Epithelial cell of esophagus (primary cell): ENCODE measurements around the gene PUM2.
A peak's percentile ranks its signal among the peaks of the same experiment; 100 is the strongest.

Experiments
- DNase-seq: peaks from one replicate; pipeline ENCODE4 v3.0.0; 2010; ENCODE audit warnings: low read depth
- H3K4me3 ChIP-seq: 2 replicates; pipeline ENCODE4 v1.5.1; 2011; ENCODE audit warnings: mild to moderate bottlenecking, low read length, control low read depth
- TF ChIP-seq, protein P1 (sequence below): IDR thresholded peaks from 2 replicates; pipeline ENCODE4 v1.5.1; 2011; ENCODE audit warnings: low read depth, mild to moderate bottlenecking, low read length, control low read depth, inconsistent platforms; ENCODE audit not compliant: insufficient read depth; ENCODE audit errors: missing control alignments

PUM2 gene

DNA sequence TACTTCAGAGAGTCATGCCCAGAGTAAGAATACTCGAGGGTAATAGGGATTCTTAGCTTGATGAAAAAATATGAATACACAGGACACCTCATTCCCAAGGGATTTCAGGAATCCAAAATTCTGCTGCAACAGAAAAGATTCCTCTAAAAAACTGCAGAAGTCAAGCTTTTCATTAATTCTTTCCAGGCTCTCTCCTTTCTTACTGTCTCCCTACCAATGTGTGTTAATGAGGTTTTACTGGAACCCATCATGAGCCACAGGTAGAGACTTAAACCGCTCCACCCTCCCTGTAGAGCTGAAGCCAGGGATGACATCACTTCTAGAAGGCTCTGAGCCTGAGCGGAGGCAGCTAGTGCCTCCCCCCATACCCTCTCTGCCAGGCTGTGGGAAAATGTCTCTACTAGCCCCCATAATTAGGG lies 129.1 kb downstream of the PUM2 start:
- peak overlapping the region; percentile 88 for H3K4me3 ChIP-seq
- DNase-seq = peak; percentile 77
- TF ChIP-seq, protein P1, sequence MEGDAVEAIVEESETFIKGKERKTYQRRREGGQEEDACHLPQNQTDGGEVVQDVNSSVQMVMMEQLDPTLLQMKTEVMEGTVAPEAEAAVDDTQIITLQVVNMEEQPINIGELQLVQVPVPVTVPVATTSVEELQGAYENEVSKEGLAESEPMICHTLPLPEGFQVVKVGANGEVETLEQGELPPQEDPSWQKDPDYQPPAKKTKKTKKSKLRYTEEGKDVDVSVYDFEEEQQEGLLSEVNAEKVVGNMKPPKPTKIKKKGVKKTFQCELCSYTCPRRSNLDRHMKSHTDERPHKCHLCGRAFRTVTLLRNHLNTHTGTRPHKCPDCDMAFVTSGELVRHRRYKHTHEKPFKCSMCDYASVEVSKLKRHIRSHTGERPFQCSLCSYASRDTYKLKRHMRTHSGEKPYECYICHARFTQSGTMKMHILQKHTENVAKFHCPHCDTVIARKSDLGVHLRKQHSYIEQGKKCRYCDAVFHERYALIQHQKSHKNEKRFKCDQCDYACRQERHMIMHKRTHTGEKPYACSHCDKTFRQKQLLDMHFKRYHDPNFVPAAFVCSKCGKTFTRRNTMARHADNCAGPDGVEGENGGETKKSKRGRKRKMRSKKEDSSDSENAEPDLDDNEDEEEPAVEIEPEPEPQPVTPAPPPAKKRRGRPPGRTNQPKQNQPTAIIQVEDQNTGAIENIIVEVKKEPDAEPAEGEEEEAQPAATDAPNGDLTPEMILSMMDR = no peak

DNA sequence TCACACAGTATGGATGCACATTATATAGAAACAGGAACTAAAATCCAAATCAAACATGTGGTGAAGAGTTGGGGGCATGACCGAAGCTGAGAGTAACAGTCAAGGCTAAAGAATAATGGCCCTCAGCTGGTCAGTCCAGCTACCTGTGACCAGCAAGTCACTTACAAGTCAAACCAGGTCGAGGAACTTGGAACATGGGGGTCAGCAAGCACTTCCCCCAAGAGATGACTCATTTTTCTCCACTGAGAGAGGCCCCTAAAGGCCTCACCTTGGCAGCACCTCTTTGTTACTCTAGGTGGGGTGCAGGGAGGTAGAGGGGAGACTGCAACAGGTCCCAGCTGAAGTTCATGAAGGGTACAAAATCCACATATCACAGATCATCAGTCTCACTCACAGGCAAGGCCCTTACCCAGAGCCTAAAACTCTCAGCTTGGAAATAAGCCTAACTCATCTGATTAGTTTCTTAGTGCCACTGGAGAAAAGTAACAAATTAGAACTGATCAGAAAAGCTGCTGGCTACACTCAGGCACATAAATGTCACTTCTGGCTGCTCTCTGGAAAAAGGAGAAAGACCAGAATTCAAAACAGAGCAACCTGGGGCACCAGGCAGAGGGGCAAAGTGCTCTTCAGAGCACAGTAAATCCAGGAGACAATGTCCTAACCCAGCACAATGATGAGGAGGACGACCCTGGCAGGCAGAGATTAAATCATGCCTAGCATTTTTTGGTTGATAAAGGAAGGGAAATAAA lies 129.7 kb downstream of the PUM2 start:
- peak overlapping the region; percentile 88 for H3K4me3 ChIP-seq

DNA sequence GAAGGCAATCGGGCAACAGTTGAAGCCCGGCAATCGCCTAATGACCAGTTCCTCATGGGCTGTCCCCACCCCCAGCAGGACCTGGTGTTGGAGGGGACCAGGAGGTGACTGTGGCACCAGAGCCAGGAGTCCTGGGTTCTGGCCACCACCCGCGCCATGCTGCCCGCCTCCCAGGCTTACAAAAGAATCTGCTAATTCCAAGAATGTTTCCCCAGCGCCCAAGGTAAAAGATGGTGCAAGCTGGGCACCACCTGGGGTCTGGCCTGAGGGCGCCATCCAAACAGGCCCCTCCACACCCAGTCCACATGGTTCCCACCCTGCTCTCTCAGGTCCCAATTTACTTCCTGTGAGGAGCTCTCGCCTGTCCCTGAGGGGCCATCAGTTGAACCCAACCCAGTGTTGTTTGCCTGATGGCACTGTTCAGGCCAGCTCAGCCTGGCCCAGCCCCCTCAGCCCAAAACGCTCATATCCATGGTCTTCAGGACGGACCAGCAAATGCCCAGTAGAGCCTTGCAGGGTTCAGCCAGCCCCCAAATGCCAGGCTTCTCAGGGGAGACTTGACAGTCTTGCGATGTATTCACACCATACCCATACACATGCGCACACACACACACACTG lies 130.8 kb downstream of the PUM2 start:
- TF ChIP-seq, protein P1 = no peak
- DNase-seq = peak; percentile 1
- peak overlapping the region; percentile 88 for H3K4me3 ChIP-seq

More for the DNA sequence above, 129.7 kb downstream of the PUM2 start:
- DNase-seq = peak; percentile 5
- TF ChIP-seq, protein P1 = no peak

DNA sequence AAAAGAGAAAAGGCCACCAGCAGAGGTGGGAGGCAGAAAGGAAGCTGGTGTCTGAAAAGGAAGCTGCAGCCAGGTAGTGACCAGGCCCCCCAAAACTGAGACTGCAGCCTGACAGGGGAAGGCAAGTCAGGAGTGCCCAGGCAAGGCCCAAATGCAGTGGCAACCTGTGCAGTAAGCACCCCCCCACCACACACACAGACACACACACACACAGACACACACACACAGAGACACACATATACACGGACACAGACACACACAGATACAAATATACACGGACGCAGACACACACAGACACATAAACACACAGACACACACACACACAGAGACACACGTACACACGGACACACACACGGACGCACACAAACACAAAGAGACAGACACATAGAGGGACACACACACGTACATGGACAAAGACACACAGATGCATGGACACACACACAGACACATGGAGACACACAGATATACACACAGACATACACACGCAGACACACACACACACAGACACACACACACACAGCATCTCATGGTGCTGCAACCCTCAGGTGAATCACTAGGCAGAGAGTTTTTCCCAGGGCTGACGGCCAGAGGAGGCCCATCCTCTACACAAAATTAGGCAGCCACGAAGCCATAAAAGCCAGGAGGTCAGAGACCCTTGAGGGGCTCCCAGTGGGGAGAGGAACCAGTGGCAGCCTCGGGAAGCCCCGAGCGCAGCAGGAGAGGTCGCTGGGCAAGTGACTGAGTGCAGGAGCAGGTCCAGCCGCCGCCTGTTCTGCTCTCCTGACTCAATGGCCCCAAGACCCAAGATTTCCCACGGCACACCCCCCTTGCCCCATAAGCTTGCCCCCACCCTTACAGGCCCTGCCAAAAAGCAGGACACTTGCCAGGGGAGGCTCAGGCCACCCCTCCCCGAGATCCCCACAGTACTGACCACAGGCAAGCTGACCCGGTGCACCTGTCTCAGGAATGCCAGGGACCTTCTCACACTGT lies 132.0 kb downstream of the PUM2 start:
- TF ChIP-seq, protein P1 = no peak
- peak overlapping the region; percentile 88 for H3K4me3 ChIP-seq
- peak; percentile 70 for DNase-seq

DNA sequence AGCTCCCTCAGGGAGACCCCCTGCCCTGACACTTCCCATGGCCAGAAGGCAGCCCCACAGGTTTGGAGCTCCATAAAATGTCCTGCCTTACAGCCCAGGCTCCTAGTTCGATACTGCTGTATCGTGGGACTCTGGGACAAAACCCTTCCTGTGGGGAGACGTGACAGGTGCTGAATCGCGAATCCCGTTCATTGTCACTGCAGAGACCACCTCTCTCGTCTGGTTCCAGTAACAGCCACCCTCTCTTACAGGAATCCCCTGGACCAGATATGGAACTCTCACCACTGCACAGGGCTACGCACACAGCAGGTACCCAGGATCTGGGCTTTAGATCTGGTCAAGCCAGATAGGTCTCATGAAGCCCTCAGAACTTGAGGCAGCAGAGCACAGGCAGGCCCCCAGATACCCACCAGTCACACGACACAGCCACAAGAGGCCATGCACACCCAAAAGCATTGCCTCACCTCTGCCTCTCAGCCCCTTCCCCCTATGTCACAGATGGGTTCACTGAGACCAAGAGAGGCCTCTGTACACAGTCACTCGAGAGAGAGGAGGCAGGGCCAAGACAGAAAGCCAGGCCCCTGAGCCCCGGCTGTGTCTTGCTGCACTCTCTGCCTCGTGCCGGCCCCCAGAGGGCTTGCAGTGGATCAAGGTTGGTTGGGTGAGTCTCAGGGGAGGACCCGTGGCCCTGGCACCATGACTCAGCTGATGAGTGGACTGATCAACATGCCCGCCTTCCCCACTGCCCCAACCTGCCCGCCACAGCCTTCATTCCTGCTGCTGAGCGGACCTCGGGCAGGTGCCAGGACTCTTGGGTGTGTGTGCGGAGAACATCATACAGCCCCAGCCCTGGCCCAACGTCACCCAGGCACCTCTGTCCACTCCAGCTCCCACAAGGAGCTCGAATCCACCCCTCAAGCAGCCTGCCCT lies 133.3 kb downstream of the PUM2 start:
- TF ChIP-seq, protein P1 = no peak
- DNase-seq = peak; percentile 98
- peak overlapping the region; percentile 22 for H3K4me3 ChIP-seq
